ENCODE results near the gene PLXNA4. TPM values are rescaled to one million over a fixed set of nuclear protein-coding genes. Genes with fewer than 3 reads are reported as not detected.

PLXNA4 gene
- total RNA-seq, 1 experiment from 2014 or later, result not detected

GRCh38 chr7:132234711-132235110 lies 341.6 kb downstream of the PLXNA4 start:
- DNase-seq (ENCODE audit: low read depth, low spot score) (no peak), ATAC-seq (no peak)
- Histone ChIP-seq H3K9me2 (ENCODE audit: insufficient read depth) (no peaks in the 10 kb centered on the region), H2AFZ (ENCODE audit: low read depth, low read length, poor library complexity, severe bottlenecking) (no peak overlapping the region), H3K4me2 (ENCODE audit: low read length) (no peak overlapping the region), H3K4me1 (ENCODE audit: control insufficient read depth in 1 of 2, insufficient read depth in 2 of 2, low read length in 2 of 2) (no peaks in the 10 kb centered on the region), H3K27me3 (ENCODE audit: insufficient read depth, low read length) (peaks cover 37% of the 10 kb centered on the region), H3K4me3 (replicated peaks in 1 of 2; ENCODE audit: low read depth in 1 of 2, low read length in 2 of 2) (no peak overlapping the region), H3K27ac (ENCODE audit: low read depth, low read length) (no peak overlapping the region), H3K36me3 (ENCODE audit: control insufficient read depth in 1 of 2, insufficient read depth in 2 of 2, low read length in 2 of 2) (no peaks in the 10 kb centered on the region), H3K79me2 (ENCODE audit: insufficient read depth, low read length) (no peaks in the 10 kb centered on the region), H3K9me3 (ENCODE audit: control insufficient read depth in 1 of 2, insufficient read depth in 1 of 2, low read depth in 1 of 2, low read length in 2 of 2) (no peaks in the 10 kb centered on the region), H4K20me1 (ENCODE audit: insufficient read depth) (no peaks in the 10 kb centered on the region), H3K9ac (ENCODE audit: low read length) (no peak overlapping the region)
- intact Hi-C loops (cut with micrococcal nuclease), result no loop called here
- POLR2A ChIA-PET, result no interaction called here
- RAD21 ChIA-PET (ENCODE audit: low non-redundant PET in 1 of 2, low total read pairs in 2 of 2, uncharacterized antibody in 2 of 2, unreplicated experiment in 2 of 2), result no interaction called here
- BruUV-seq (replicated peaks), result no TSS peak
- no peak for TF ChIP-seq ZNF274 (IDR thresholded peaks at IDR 0.05; ENCODE audit: low read depth, low read length)
- TF ChIP-seq MAX (IDR thresholded peaks at IDR 0.05), result no peak
- no peak for TF ChIP-seq SIN3A (IDR thresholded peaks at IDR 0.05; ENCODE audit: low read depth)
- TF ChIP-seq RAD21 (IDR thresholded peaks at IDR 0.05; ENCODE audit: low read depth), result no peak
- no peak for TF ChIP-seq FOSL1 (IDR thresholded peaks at IDR 0.05; ENCODE audit: low read depth)
- no peak for TF ChIP-seq CTCF (IDR thresholded peaks at IDR 0.05 in 2 of 3, conservative IDR thresholded peaks at IDR 0.05 in 1 of 3; ENCODE audit: borderline replicate concordance in 1 of 3, insufficient read depth in 1 of 3, low read depth in 2 of 3, low read length in 2 of 3)
- TF ChIP-seq EZH2phosphoT487 (IDR thresholded peaks at IDR 0.05; ENCODE audit: borderline replicate concordance), result no peak
- TF ChIP-seq, protein P1, sequence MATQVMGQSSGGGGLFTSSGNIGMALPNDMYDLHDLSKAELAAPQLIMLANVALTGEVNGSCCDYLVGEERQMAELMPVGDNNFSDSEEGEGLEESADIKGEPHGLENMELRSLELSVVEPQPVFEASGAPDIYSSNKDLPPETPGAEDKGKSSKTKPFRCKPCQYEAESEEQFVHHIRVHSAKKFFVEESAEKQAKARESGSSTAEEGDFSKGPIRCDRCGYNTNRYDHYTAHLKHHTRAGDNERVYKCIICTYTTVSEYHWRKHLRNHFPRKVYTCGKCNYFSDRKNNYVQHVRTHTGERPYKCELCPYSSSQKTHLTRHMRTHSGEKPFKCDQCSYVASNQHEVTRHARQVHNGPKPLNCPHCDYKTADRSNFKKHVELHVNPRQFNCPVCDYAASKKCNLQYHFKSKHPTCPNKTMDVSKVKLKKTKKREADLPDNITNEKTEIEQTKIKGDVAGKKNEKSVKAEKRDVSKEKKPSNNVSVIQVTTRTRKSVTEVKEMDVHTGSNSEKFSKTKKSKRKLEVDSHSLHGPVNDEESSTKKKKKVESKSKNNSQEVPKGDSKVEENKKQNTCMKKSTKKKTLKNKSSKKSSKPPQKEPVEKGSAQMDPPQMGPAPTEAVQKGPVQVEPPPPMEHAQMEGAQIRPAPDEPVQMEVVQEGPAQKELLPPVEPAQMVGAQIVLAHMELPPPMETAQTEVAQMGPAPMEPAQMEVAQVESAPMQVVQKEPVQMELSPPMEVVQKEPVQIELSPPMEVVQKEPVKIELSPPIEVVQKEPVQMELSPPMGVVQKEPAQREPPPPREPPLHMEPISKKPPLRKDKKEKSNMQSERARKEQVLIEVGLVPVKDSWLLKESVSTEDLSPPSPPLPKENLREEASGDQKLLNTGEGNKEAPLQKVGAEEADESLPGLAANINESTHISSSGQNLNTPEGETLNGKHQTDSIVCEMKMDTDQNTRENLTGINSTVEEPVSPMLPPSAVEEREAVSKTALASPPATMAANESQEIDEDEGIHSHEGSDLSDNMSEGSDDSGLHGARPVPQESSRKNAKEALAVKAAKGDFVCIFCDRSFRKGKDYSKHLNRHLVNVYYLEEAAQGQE (IDR thresholded peaks at IDR 0.05; ENCODE audit: low read depth), result no peak
- no peak for TF ChIP-seq YY1 (IDR thresholded peaks at IDR 0.05; ENCODE audit: extremely low read depth, insufficient replicate concordance, low read depth, low read length)
- no peak for TF ChIP-seq CBX3 (IDR thresholded peaks at IDR 0.05; ENCODE audit: low read depth)
- no peak for TF ChIP-seq ELF1 (IDR thresholded peaks at IDR 0.05; ENCODE audit: borderline replicate concordance, low read depth)
- TF ChIP-seq SRF (IDR thresholded peaks at IDR 0.05; ENCODE audit: low read depth), result no peak
- no peak for TF ChIP-seq POLR2A (IDR thresholded peaks at IDR 0.05; ENCODE audit: borderline replicate concordance, extremely low read depth, insufficient read depth, insufficient read length)
- TF ChIP-seq ZFX (IDR thresholded peaks at IDR 0.05), result no peak
- TF ChIP-seq TCF7L2 (IDR thresholded peaks at IDR 0.05; ENCODE audit: borderline replicate concordance, extremely low read depth, insufficient read depth, insufficient read length), result no peak
- no peak for TF ChIP-seq ATF3 (IDR thresholded peaks at IDR 0.05)
- TF ChIP-seq CEBPB (IDR thresholded peaks at IDR 0.05; ENCODE audit: low read depth), result no peak
- CTCF ChIA-PET, result no interaction called here
